ENCODE results near the gene DYRK3. TPM values are rescaled to one million over a fixed set of nuclear protein-coding genes. Genes with fewer than 3 reads are reported as not detected.

Gene DYRK3
- total and polyA plus RNA-seq, 2 experiments from 2014 or later, result 8.4 to 21.2 TPM

DNA sequence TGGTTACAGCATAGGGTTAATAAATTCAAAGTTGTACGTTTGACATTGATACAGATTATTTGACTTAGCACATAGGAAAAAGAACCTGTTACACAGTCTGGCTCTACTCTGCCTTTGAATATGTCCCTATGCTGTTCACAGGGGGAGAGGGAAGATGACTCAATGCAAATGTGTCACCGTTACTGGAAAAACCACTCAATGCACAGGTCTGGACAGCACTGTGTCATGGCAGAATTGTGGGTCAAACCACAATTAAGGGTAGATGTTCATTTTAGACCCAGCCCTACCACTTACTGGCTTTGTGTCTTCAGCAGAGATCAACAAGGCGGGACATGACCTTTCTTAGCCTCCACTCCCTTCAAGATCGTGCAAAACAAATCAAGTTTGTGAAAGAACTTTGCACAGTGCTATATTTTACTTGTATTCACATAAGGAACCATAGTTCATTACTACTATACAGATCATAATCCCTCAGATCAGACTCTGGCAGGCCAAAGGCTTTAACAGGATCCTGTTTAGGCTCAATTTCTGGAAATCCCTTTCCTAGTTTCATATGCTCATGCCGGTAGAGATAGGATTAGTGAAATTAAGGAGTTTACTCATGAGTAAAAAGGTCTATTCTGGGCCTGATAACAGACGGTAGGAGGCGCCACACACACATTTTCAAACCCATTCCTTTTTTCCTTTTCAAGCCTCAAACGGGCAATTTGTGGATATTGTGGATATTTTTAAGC lies 45.1 kb upstream of the DYRK3 start:
- peak in 1 of 2 donors; percentile 34 for DNase-seq (ENCODE audit: low read depth in 1 of 2, low spot score in 1 of 2)
- Histone ChIP-seq H3K9me3 (ENCODE audit: low read depth) (no peaks in the 10 kb centered on the region), H3K4me1 (ENCODE audit: low read depth) (no peaks in the 10 kb centered on the region), H3K27ac (peak overlapping the region; percentile 45), H3K4me3 (no peak overlapping the region), H3K27me3 (no peaks in the 10 kb centered on the region), H3K36me3 (peaks cover 54% of the 10 kb centered on the region)
- TF ChIP-seq, protein P1, sequence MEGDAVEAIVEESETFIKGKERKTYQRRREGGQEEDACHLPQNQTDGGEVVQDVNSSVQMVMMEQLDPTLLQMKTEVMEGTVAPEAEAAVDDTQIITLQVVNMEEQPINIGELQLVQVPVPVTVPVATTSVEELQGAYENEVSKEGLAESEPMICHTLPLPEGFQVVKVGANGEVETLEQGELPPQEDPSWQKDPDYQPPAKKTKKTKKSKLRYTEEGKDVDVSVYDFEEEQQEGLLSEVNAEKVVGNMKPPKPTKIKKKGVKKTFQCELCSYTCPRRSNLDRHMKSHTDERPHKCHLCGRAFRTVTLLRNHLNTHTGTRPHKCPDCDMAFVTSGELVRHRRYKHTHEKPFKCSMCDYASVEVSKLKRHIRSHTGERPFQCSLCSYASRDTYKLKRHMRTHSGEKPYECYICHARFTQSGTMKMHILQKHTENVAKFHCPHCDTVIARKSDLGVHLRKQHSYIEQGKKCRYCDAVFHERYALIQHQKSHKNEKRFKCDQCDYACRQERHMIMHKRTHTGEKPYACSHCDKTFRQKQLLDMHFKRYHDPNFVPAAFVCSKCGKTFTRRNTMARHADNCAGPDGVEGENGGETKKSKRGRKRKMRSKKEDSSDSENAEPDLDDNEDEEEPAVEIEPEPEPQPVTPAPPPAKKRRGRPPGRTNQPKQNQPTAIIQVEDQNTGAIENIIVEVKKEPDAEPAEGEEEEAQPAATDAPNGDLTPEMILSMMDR (IDR thresholded peaks at IDR 0.05; ENCODE audit: low read depth, low read length), result peak; percentile 46

DNA sequence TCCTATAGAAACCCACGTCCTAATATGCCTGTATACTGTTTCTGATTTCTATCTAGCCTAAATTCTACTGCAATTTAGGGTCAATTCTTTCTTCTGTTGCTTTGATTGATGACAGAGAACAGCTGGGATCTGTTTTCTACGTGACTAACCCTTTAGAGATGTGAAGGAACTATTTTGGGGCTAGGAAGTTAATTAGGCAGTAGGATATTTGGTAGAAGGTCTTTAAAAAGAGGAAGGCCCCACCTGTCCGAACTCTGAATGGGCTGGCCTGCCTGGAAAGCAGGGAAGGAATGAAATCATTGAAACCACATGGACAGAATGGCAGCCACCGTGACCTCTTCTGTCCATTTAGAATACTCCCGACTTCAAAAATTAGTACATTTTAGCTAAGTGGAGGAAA lies 44.1 kb upstream of the DYRK3 start:
- peak in 1 of 2 donors; percentile 35 for DNase-seq (ENCODE audit: low read depth in 1 of 2, low spot score in 1 of 2)
- no peaks in the 10 kb centered on the region for H3K9me3 ChIP-seq (ENCODE audit: low read depth)
- peaks cover 53% of the 10 kb centered on the region for H3K36me3 ChIP-seq
- no peaks in the 10 kb centered on the region for H3K27me3 ChIP-seq
- no peak overlapping the region for H3K27ac ChIP-seq
- H3K4me1 ChIP-seq (ENCODE audit: low read depth), result no peaks in the 10 kb centered on the region
- no peak overlapping the region for H3K4me3 ChIP-seq
- TF ChIP-seq, protein P1 (IDR thresholded peaks at IDR 0.05; ENCODE audit: low read depth, low read length), result no peak

DNA sequence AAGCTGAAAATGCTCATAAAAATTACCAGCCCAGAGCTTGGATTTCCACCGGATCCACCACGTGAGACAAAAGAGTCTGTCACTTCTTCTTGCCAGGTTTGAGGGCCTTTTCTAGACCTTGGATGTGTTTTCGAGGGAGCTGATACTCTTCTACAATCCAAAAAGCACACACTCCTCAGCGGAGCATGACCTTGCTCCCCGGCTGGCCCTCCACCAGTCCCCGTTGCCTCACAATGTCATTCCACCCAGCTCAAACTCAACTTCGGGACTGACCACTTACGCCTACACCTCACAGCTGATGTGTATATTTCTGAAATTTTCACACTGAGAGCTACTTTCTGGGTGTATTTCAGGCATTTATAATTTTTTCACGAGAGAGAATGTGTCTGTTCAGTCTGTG lies 43.6 kb upstream of the DYRK3 start:
- no peak overlapping the region for H3K4me3 ChIP-seq
- peaks cover 55% of the 10 kb centered on the region for H3K36me3 ChIP-seq
- no peaks in the 10 kb centered on the region for H3K9me3 ChIP-seq (ENCODE audit: low read depth)
- DNase-seq (ENCODE audit: low read depth in 1 of 2, low spot score in 1 of 2), result no peak
- H3K4me1 ChIP-seq (ENCODE audit: low read depth), result no peaks in the 10 kb centered on the region
- H3K27ac ChIP-seq, result no peak overlapping the region
- H3K27me3 ChIP-seq, result no peaks in the 10 kb centered on the region
- TF ChIP-seq, protein P1 (IDR thresholded peaks at IDR 0.05; ENCODE audit: low read depth, low read length), result no peak

DNA sequence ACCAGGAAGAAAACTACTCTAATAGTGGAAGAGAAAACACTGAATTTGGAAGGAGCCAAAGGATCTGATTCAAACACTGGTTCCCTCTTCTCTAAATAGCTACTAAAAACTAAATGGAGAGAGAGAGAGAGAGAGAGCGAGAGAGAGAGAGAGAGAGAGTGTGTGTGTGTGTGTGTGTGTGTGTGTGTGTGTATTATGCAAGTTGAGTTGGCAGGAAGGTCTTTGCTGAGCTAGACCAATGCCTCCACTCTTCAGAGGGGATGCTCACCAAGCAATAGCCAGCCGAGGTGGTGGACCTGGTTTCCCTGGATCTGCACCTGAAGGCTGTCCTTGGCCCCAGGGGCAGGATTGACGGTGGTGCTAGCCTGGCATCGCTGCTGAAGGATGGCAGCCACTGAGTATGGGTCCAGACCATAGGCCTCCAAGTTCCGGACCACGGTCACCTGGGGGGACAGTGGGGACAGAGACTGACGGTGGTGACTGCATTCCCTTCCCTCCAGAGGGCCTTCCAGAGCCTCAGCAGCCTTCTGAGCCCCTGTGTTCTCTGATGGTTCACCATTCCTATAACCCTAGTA lies 41.9 kb upstream of the DYRK3 start:
- DNase-seq (ENCODE audit: low read depth in 1 of 2, low spot score in 1 of 2), result no peak
- TF ChIP-seq, protein P1 (IDR thresholded peaks at IDR 0.05; ENCODE audit: low read depth, low read length), result no peak
- Histone ChIP-seq H3K36me3 (peaks cover 52% of the 10 kb centered on the region), H3K4me3 (no peak overlapping the region), H3K27ac (no peak overlapping the region), H3K9me3 (ENCODE audit: low read depth) (no peaks in the 10 kb centered on the region), H3K4me1 (ENCODE audit: low read depth) (no peaks in the 10 kb centered on the region), H3K27me3 (no peaks in the 10 kb centered on the region)

DNA sequence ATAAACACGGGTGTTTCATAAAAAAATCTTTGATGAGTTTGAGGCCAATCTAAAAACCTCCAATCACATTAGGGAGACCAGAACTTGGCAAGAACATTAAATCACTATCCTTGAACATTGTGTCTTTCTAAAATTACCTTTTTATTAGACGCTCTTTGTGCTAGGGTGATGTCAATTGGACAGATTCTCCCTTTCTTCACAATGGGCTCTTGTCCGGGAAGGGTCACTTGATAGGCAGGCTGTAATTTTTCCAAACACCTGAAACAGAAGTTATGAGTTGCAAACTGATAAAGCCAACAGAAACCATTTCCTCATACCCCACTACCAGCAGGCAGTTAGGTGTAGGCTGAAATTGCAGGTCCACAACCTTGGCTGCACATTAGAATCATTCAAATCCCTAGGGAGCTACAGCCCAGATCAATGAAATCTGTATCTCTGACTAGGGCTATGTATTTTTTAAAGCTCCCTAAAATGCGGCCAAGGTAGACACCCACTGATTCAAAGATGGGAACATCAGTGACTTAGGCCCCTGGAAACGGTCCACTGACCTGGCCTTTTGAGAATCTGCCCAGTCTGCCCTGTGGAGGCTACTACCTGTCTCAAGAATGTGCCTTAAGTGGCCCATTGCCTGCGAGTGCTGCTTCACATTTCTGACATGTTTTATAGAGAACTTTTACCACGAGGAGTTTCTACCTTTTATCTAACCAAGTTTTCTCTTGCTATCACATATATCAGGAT lies 39.6 kb upstream of the DYRK3 start:
- H3K36me3 ChIP-seq, result peaks cover 52% of the 10 kb centered on the region
- no peak for DNase-seq (ENCODE audit: low read depth in 1 of 2, low spot score in 1 of 2)
- no peaks in the 10 kb centered on the region for H3K4me1 ChIP-seq (ENCODE audit: low read depth)
- H3K4me3 ChIP-seq, result no peak overlapping the region
- no peaks in the 10 kb centered on the region for H3K9me3 ChIP-seq (ENCODE audit: low read depth)
- TF ChIP-seq, protein P1 (IDR thresholded peaks at IDR 0.05; ENCODE audit: low read depth, low read length), result no peak
- H3K27me3 ChIP-seq, result no peaks in the 10 kb centered on the region
- no peak overlapping the region for H3K27ac ChIP-seq

Measured in cardiac muscle cell (in vitro differentiated cells and primary cell).